ENCODE data around the gene TFF3.
A peak's percentile ranks its signal among the peaks of the same experiment; 100 is the strongest.

The TFF3 gene

DNA sequence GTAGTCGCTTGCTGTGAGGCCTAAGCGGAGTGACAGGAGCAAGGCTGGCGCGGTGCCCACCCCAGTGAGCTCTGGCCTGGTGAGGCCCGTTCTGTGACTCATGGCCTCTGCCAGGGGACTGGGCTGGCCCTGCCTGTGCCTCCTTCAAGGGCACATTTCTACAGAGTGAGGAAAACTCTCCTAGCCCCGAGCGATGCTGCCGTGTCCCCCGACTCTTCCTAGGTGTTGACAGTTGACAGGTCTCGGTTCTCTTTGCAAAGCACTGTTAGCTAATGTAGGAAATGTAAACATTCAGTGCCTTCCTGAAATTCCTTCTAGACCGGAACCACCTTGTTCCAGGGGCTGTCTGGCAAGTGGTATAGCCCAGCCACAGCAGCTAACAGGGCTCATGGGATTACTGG is 52.4 kb downstream of the TFF3 start:
- TF ChIP-seq, protein P1, sequence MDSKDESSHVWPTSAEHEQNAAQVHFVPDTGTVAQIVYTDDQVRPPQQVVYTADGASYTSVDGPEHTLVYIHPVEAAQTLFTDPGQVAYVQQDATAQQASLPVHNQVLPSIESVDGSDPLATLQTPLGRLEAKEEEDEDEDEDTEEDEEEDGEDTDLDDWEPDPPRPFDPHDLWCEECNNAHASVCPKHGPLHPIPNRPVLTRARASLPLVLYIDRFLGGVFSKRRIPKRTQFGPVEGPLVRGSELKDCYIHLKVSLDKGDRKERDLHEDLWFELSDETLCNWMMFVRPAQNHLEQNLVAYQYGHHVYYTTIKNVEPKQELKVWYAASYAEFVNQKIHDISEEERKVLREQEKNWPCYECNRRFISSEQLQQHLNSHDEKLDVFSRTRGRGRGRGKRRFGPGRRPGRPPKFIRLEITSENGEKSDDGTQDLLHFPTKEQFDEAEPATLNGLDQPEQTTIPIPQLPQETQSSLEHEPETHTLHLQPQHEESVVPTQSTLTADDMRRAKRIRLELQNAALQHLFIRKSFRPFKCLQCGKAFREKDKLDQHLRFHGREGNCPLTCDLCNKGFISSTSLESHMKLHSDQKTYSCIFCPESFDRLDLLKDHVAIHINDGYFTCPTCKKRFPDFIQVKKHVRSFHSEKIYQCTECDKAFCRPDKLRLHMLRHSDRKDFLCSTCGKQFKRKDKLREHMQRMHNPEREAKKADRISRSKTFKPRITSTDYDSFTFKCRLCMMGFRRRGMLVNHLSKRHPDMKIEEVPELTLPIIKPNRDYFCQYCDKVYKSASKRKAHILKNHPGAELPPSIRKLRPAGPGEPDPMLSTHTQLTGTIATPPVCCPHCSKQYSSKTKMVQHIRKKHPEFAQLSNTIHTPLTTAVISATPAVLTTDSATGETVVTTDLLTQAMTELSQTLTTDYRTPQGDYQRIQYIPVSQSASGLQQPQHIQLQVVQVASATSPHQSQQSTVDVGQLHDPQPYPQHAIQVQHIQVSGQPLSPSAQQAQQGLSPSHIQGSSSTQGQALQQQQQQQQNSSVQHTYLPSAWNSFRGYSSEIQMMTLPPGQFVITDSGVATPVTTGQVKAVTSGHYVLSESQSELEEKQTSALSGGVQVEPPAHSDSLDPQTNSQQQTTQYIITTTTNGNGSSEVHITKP (tag by site-specific recombination; IDR thresholded peaks at IDR 0.05), result peak; percentile 99
- TF ChIP-seq ZNF707 (tag by site-specific recombination; IDR thresholded peaks at IDR 0.05) (no peak), ZNF223 (tag by site-specific recombination; IDR thresholded peaks at IDR 0.05) (peak; percentile 94)
- ChIA-PET CTCF (interaction anchor here (0.6 to 1.6 kb wide), 5 partner anchors 47 to 445 kb away, joined by 4 to 6 read pairs (median 4); no protein-coding TSS in a partner anchor), POLR2A (no interaction called here)
- Histone ChIP-seq H3K36me3 (ENCODE audit: control insufficient read depth in 2 of 2, insufficient read depth in 1 of 2, low read length in 2 of 2) (no peaks in the 10 kb centered on the region), H3K27ac (ENCODE audit: extremely low read depth, low read depth, low read length) (no peak overlapping the region), H3K4me1 (ENCODE audit: control insufficient read depth, insufficient read depth, low read length) (no peaks in the 10 kb centered on the region), H3K9me3 (ENCODE audit: control insufficient read depth, insufficient read depth, low read depth, low read length) (no peaks in the 10 kb centered on the region), H3K4me3 (ENCODE audit: low read depth, low read length) (no peak overlapping the region)

DNA sequence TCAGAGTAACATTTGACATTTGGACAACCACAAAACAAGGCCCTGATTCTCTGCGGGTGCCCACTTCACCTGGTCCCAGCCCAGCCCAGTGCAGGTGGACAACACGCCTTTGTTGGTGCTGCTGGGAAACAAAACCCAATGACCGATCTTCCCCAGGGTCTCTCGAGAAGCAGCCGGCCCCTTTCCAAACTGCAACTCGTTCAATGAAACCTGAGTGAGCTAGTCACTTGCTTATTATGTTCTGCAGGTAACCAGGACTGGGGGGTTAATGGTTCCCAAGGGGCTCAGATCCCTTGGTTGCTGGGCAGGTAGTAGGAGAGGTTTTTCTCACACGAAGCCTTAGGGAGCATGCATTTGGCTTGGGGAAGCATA is 53.4 kb downstream of the TFF3 start:
- ChIA-PET POLR2A (no interaction called here), CTCF (interaction anchor here (0.7 to 3.7 kb wide), 5 partner anchors 10 to 119 kb away, joined by 3 to 46 read pairs (median 6); no protein-coding TSS in a partner anchor)
- no peak overlapping the region for H3K4me3 ChIP-seq (ENCODE audit: low read depth, low read length)
- H3K27ac ChIP-seq (ENCODE audit: extremely low read depth, low read depth, low read length), result no peak overlapping the region
- TF ChIP-seq, protein P2, sequence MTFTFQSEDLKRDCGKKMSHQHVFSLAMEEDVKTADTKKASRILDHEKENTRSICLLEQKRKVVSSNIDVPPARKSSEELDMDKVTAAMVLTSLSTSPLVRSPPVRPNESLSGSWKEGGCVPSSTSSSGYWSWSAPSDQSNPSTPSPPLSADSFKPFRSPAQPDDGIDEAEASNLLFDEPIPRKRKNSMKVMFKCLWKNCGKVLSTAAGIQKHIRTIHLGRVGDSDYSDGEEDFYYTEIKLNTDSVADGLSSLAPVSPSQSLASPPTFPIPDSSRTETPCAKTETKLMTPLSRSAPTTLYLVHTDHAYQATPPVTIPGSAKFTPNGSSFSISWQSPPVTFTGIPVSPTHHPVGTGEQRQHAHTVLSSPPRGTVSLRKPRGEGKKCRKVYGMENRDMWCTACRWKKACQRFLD (tag by site-specific recombination; IDR thresholded peaks at IDR 0.05), result no peak
- TF ChIP-seq YY1 (tag by site-specific recombination; IDR thresholded peaks at IDR 0.05) (no peak), BCL11A (tag by site-specific recombination; IDR thresholded peaks at IDR 0.05; ENCODE audit: low read depth) (no peak), ZNF670 (tag by site-specific recombination; IDR thresholded peaks at IDR 0.05; ENCODE audit: low read depth) (no peak), ZNF155 (tag by site-specific recombination; IDR thresholded peaks at IDR 0.05) (no peak), TRIM28 (IDR thresholded peaks at IDR 0.05; ENCODE audit: borderline replicate concordance, low read length) (0 out of 2 replicates have a peak, but pooled peaks have one; percentile 71), ZNF791 (tag by site-specific recombination; IDR thresholded peaks at IDR 0.05) (no peak)
- TF ChIP-seq, protein P3, sequence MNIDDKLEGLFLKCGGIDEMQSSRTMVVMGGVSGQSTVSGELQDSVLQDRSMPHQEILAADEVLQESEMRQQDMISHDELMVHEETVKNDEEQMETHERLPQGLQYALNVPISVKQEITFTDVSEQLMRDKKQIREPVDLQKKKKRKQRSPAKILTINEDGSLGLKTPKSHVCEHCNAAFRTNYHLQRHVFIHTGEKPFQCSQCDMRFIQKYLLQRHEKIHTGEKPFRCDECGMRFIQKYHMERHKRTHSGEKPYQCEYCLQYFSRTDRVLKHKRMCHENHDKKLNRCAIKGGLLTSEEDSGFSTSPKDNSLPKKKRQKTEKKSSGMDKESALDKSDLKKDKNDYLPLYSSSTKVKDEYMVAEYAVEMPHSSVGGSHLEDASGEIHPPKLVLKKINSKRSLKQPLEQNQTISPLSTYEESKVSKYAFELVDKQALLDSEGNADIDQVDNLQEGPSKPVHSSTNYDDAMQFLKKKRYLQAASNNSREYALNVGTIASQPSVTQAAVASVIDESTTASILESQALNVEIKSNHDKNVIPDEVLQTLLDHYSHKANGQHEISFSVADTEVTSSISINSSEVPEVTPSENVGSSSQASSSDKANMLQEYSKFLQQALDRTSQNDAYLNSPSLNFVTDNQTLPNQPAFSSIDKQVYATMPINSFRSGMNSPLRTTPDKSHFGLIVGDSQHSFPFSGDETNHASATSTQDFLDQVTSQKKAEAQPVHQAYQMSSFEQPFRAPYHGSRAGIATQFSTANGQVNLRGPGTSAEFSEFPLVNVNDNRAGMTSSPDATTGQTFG (tag by site-specific recombination; IDR thresholded peaks at IDR 0.05; ENCODE audit: borderline replicate concordance), result no peak
- H3K9me3 ChIP-seq (ENCODE audit: control insufficient read depth, insufficient read depth, low read depth, low read length), result no peaks in the 10 kb centered on the region
- no peaks in the 10 kb centered on the region for H3K4me1 ChIP-seq (ENCODE audit: control insufficient read depth, insufficient read depth, low read length)
- H3K36me3 ChIP-seq (ENCODE audit: control insufficient read depth in 2 of 2, insufficient read depth in 1 of 2, low read length in 2 of 2), result no peaks in the 10 kb centered on the region
